GM21367 (cell line): ENCODE results near the gene CPNE1.

Experiments
- ATAC-seq: cut with Tn5 transposase; IDR thresholded peaks from one replicate; pipeline ENCODE4 v1.9.1; 2021; ENCODE audit not compliant: unreplicated experiment

The CPNE1 gene

GRCh38 chr20:35600993-35601973 lies 63.4 kb downstream of the CPNE1 start:
- ATAC-seq: no peak

DNA sequence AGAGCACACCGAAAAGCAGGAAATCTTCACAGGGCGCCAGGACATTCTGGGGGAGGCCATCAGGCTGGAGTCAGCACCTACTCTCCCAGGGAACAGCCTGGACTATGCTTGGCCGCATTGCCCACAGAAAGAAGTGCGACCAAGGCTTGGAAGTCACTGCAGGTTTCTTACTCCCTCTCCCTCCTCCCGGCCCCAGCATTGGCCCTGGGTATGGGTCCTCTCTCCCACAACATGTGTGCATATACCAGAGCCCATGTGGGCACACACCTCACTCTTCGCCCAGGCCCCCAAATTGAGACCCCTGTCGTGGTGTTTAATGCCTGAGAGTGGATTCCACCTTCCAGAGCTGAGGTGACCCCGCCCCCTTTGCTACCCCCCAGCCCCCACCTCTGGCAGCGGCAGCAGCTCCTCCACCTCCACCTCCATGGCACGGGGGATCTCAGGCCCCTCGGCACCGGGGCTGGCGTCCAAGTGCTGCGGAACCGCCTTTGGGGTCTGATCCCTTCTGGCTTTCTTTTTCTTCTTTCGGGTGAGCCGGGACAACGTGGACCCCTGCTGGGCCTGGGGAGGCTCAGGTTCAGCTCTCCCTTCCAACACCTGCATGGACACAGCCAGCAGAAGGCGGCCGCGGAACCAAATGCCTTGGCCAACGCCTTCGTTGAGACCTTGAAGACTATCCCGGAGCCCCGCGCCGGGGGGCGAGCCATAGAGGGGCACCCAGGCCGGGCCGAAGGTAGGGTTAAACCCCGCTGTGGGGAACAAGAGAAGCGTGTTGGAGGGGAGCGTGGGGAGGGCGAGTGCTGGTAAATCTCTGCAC lies 64.3 kb downstream of the CPNE1 start:
- ATAC-seq: no peak

DNA sequence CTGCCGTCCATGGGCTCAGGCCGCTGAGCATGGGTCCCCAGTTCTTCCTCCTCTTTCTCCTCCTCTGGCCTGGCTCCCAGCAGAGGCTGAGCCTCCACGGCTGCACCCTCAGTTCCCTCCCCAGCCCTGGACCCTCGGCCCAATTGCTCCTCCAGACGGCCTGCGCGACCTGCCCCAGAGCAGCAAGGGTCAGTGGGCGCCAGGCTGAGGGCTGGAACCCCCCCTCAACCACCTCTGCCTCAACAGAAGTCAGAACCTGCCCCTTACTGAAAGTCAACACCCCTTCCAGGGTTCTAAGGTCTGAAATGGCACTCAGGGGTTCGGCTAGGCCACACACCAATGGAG lies 65.0 kb downstream of the CPNE1 start:
- ATAC-seq: no peak

DNA sequence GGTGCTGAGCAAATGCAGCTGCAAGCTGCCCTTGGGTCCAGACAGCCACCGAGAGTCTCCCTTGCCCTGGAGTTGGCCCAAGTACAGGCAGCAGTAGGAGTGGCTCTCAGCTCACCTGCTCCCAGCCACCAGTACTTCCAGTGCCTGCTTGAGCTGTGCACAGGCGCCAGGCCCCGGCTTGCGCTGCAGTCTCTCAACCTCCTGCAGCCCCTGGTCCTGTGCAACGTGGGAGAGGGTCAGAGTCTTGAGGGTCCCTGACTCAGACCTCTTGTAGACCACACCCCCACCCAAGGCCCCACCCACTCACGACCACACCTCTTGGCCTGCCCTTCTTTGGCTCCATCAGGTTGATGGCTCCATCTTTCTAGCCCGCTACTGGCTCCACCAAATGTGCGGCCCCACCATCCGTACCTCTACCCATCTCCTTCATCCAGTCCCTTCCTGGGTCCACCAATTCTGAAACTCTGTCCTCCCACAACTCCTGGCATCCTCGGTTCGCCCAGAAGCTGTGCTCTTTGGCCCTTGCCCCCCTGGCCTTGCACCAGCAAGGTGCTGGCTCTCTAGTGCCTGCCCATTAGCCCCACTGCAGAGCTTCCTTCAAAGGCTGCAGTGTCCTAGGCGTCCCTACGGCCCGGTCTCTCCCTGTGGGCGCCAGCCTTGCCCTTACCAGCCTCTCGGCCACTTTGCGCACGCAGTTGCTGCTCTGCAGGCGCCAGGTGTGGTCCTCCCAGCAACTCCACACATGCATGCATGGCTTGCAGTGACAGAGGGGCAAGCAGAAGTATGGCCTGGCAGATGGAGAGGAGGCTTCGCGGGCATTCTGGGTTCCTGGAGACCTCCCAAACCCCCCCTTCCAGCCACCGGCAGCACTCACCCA lies 65.6 kb downstream of the CPNE1 start:
- no peak for ATAC-seq

DNA sequence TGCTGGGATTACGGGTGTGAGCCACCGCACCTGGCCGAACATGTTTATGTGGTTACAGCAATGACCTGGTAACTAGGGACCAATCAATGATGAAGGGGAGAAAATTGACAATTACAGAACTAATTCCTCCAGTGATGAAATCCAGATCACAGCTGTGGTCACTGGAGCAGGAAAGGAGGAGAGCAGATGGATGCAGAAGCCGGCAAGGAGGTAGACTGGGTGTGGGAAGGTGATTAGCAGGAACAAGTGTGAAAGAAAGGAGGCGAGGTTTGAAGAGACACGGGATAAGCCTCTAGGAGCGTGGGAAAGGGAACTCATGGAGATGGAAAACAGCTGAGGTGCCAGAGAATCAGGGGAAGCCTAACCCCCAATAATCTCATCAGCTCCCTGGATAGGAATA lies 66.2 kb downstream of the CPNE1 start:
- ATAC-seq: no peak

DNA sequence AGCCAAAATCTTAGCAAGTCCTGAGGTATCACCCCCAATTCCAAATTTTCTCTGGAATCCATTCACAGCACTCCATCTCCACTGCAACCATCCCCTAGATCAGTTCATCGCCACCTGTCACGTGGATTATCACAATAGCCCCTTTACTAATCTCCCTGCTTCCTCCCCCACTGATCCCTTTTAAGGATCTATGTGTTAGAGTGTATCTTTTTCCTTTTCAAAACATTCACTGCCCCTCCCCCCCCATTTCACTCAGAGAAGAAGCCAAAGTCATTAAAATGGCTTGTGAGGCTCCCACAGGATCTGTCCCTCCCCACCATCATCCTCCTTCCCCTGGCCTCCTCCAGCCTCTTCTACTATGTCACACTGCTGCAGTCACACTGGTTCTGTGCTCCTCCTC lies 67.5 kb downstream of the CPNE1 start:
- ATAC-seq: no peak

DNA sequence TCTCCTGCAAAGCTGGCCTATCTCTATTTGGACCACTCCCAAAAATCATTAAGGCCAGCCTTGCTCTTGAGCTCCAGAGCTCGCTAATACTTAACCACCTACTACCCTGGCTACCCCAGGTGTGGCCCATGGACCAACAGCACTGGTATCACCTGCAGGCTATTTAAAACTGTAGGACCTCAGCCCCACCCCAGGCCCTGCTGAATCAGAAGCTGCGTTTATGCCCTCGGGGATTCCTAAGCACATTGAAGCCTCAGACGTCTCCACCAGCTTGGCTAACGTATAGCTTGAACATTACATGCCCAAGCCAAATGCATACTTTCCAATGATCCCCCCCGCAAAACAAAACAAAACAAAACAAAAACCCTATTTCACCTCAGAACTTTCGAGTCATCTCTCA lies 68.8 kb downstream of the CPNE1 start:
- no peak for ATAC-seq

GRCh38 chr20:35595456-35595855 lies 69.2 kb downstream of the CPNE1 start:
- no peak for ATAC-seq

- ATAC-seq: no peak
Measured at GRCh38 chr20:35592339-35592974, 72.2 kb downstream of the CPNE1 start.

GRCh38 chr20:35588397-35588796 lies 76.3 kb downstream of the CPNE1 start:
- ATAC-seq: no peak

GRCh38 chr20:35587436-35587835 lies 77.3 kb downstream of the CPNE1 start:
- no peak for ATAC-seq

- no peak for ATAC-seq
Measured at GRCh38 chr20:35586751-35587425, 77.8 kb downstream of the CPNE1 start.

DNA sequence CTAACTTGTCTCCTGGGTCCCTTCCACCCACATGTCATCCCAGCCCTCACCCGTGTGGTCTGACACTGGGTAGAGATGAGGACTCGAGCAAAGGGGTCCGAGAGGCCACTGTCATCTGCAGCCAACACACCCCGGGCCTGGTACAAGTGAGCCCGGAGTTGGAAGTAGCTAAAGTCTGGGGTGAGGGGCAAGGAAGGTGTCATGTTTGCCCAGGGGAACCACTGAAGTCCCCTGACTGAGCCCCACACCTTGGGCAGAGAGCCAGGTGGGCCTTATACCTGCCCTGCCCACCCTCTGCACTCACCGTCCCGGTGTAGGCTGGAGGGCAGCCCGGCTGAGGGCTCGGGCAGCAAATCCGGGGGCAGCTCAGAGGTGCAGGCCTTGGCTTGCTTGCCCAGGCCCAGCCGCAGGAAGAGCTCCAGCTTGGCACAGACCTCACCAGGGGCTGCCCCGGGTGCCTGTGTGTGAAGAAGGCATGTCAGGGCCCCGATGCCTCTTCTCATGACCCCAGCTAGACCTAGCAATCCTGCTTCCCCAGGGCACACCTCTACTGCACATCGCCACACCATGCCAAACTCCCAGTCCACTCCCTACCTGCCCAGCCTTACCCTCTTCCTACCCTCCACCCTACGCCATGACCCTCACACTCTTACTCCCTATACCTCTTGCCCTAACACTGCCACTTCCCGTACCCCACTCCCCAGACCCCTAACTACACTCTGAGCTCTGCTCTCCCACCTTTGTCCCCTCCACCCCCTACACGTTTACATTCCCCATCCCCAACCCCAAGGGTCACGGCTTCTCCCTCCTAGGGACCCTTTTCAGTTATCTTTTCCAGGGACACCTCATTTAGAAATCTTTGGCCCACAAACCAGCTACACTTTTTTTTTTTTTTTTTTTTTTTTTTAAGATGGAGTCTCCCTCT lies 80.8 kb downstream of the CPNE1 start:
- ATAC-seq: no peak

DNA sequence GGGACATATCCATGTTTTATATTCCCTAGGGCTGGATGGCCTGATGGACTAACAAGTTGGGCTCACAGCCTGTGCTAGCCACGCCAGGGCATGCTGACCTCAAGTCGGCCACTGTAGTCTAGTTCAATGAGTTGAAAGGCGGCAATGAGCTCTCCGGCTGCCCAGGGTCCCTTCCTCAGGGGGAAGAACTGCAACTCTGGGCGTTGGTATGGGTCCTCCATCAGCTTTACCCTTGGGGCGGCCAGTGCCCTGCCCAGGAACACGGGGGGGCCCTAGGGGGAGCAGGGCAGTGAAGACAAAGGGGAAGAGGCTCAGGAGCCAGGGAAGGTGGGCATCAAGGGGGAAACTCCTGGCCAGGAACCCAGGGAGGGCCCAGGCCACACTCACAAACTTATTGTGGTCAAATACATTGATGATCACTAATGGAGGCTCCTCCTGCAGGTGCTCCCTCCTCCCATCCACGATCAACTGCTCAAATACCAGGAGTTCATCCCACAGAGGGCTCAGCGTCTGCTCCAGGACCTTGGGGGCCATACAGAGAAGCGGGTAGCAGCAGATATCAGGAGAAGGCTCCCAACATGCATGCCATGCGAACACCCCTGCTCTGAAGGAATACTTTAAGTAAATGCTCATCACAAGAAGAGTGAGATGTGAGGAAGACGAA lies 81.8 kb downstream of the CPNE1 start:
- no peak for ATAC-seq

GRCh38 chr20:35582131-35582530 lies 82.6 kb downstream of the CPNE1 start:
- ATAC-seq: no peak

DNA sequence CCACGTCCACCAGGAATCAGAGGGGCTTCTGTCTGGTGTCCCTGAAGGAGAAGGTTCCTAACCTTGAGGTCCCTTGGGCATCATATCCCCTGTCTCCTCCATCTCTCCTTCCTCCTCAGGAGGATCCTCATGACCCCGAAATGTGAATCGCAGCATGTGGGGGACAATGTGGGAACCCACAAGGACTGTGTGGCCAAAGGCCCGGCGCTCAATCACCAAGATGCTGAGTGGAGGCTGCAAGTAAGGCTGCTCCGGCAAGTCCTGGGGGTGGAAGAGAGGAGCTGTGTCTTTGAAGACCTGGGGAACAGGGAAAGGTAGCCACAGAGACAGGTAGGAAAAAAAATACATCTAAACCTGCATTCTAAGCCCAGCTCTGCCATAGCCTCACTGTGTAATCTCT lies 85.5 kb downstream of the CPNE1 start:
- no peak for ATAC-seq

- ATAC-seq: no peak
Measured at GRCh38 chr20:35578469-35578868, 86.2 kb downstream of the CPNE1 start.

GRCh38 chr20:35576816-35577215 lies 87.9 kb downstream of the CPNE1 start:
- no peak for ATAC-seq
